ENCODE data around the gene DBP.
A peak's percentile ranks its signal among the peaks of the same experiment; 100 is the strongest.

DNA sequence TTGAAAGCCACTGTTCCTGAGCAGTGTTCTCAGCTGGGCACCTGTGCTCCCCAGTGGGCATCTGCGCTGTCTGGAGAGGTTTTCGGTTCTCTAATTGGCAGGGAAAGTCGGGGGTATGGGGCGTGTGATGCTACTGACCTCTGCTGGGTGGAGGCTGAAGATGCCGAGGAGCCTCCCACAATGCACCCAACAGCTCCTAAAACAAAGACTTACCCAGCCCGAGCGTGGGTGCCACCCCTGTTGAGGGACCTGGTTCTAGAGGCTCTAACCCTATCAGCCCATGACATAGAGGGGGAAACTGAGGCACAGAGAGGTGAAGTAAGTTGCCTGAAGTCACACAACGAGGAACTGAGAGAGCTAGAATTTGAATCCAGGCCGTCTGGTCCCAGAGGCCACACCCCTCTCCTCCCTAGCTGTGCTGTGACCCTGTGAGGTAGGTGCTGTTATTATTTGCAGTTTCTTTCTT lies 28.3 kb downstream of the DBP start:
- TF ChIP-seq, protein P1, sequence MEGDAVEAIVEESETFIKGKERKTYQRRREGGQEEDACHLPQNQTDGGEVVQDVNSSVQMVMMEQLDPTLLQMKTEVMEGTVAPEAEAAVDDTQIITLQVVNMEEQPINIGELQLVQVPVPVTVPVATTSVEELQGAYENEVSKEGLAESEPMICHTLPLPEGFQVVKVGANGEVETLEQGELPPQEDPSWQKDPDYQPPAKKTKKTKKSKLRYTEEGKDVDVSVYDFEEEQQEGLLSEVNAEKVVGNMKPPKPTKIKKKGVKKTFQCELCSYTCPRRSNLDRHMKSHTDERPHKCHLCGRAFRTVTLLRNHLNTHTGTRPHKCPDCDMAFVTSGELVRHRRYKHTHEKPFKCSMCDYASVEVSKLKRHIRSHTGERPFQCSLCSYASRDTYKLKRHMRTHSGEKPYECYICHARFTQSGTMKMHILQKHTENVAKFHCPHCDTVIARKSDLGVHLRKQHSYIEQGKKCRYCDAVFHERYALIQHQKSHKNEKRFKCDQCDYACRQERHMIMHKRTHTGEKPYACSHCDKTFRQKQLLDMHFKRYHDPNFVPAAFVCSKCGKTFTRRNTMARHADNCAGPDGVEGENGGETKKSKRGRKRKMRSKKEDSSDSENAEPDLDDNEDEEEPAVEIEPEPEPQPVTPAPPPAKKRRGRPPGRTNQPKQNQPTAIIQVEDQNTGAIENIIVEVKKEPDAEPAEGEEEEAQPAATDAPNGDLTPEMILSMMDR (IDR thresholded peaks at IDR 0.05; ENCODE audit: low read depth, low read length, poor library complexity, severe bottlenecking) = peak; percentile 66
- no peak for TF ChIP-seq EZH2phosphoT487 (IDR thresholded peaks at IDR 0.05; ENCODE audit: borderline replicate concordance, low read length)
